PC-9 (cell line): ENCODE results near the gene WDR33.

Experiments
- CTCF ChIP-seq: fragments of 200-600 bp; sonication (generic); conservative IDR thresholded peaks from 2 replicates; pipeline ENCODE4 v1.6.1; 2017; ENCODE audit warnings: mixed run types, antibody characterized with exemption, mild to moderate bottlenecking, moderate library complexity
- EZH2 ChIP-seq: fragments of 200-600 bp; sonication (generic); IDR thresholded peaks from 2 replicates; pipeline ENCODE4 v1.8.0; 2017; ENCODE audit warnings: antibody characterized with exemption, low read depth

GRCh38 chr2:127656569-127657231, 154.3 kb downstream of the WDR33 start:
- TF ChIP-seq CTCF (no peak), EZH2 (no peak)
